22Rv1 (cell line): ENCODE data around the gene PDZRN4.

Experiments used
- H3K27ac ChIP-seq: fragments of 450-650 bp; 2 replicates; pipeline ENCODE4 v1.5.1; 2017
- ZFX ChIP-seq: fragments of 450-650 bp; IDR thresholded peaks from 2 replicates; pipeline ENCODE4 v1.6.1; 2017; ENCODE audit warnings: antibody characterized with exemption, borderline replicate concordance
- TF ChIP-seq, protein P1 (sequence below): fragments of 450-650 bp; IDR thresholded peaks from 2 replicates; pipeline ENCODE4 v1.5.1; 2017; ENCODE audit warnings: mild to moderate bottlenecking

The PDZRN4 gene

DNA sequence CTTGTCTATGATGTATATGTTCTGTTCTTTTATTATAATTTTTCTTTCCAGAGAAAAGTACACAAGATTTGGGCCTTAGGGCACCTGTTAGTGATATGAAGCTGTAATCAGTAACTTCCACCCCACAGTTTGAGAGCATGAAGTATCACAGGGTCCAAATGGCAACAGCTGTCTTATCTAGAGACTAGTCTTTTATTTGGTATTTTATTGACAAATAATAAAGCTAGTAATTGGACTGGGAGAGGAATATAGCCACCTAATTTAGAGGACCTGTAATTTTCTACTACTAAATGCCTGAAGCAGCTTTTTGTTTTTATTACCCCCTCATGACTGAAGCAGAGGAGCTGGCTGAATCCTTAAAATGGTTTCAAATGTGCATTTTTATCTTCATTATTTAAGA is 174.8 kb downstream of the PDZRN4 start:
- H3K27ac ChIP-seq = no peak overlapping the region
- TF ChIP-seq, protein P1, sequence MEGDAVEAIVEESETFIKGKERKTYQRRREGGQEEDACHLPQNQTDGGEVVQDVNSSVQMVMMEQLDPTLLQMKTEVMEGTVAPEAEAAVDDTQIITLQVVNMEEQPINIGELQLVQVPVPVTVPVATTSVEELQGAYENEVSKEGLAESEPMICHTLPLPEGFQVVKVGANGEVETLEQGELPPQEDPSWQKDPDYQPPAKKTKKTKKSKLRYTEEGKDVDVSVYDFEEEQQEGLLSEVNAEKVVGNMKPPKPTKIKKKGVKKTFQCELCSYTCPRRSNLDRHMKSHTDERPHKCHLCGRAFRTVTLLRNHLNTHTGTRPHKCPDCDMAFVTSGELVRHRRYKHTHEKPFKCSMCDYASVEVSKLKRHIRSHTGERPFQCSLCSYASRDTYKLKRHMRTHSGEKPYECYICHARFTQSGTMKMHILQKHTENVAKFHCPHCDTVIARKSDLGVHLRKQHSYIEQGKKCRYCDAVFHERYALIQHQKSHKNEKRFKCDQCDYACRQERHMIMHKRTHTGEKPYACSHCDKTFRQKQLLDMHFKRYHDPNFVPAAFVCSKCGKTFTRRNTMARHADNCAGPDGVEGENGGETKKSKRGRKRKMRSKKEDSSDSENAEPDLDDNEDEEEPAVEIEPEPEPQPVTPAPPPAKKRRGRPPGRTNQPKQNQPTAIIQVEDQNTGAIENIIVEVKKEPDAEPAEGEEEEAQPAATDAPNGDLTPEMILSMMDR = no peak
- TF ChIP-seq ZFX = no peak

DNA sequence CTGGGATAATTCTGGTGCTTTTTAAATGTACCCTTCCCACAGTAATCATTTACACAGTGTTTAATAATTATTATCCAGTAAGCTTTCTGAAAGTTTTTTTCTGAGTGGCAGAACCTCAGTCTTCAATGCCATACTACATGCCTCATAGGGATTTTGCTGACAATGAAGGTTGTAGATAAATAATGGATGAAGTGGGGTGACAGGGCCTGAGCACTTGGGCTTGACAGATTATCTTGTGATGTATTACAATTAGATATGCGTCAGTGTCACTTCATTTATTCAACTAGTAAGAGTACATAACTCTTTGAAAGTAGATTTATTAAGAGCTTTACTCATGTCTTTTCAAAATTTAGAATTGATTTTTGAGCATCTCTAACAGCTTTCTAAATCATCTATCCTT is 176.1 kb downstream of the PDZRN4 start:
- no peak for TF ChIP-seq ZFX
- TF ChIP-seq, protein P1 = no peak

DNA sequence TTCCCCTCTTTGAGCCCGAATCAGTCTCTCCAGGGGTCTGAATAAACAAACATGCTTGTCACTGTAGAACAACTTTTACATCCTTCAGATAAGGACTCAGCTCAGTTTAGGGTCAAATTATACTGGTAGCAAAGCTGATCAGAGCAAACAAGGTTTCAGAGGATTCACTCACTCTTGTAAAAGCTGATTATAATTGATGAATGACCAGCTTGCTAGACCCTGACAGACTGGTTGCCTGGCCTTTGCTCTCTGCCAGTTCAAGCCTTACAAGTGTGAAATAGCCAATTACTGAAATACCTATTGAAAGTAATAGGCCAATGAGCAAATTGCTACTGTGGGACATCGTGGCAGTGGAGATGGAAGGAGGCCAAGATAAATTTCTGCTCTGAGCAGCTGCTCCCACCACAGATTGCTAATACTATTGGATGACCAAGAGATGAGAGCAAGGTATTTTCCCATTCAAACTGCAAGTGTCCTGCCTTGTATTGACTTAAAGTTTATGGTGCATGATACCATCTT is 177.6 kb downstream of the PDZRN4 start:
- no peak for TF ChIP-seq ZFX
- TF ChIP-seq, protein P1 = no peak
- H3K27ac ChIP-seq = no peak overlapping the region

More for the DNA sequence above, 176.1 kb downstream of the PDZRN4 start:
- H3K27ac ChIP-seq = no peak overlapping the region

DNA sequence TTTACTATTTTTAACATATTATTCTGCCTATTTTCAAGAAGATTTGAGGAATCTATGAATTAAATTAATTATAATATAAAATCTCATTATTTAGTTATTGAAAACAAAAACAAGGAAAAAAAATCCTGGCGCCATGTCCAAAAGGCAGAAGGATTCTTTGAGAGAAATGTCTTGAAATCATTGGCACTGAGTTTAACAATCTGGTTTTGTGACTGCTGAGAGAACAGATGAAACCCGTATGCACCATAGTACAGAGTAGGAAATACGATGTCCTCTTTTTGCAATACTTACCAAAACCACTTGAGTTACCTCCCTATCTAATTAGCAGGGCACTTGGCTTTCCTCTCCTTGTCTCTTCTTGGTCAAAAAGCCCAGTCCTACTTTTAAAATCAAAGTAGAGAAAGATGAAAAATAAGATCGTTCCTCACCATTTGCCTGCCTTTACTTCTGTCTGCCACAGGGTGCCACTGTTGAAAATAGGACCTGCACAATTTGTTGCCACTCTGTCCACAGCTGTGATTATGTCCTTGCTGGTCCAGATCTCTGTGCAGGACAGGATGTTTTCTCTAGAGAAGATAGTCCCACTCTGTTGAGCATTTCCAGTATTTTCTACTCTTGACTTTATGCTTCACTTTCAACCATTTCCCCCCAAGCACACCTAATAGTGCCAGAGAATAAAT is 179.7 kb downstream of the PDZRN4 start:
- no peak overlapping the region for H3K27ac ChIP-seq
- no peak for TF ChIP-seq ZFX
- TF ChIP-seq, protein P1 = peak; percentile 68

DNA sequence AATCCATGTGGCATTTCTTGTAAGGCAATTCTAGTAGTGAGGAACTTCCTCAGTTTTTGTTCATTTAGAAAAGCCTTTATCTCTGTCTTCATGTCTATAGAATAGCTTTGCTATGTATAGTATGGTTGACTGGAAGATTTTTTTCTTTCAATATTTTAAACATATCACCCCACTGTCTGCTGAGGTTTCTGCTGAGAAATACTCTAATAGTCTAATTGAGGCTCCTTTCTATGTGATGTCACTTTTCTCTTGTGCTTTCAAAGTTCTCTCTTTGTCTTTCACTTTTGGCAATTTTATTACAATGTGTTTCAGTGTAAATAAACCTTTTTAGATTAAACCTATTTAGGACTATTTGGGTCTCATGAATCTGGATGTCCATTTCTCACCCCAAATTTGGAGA is 192.8 kb downstream of the PDZRN4 start:
- H3K27ac ChIP-seq = no peak overlapping the region
- TF ChIP-seq ZFX = no peak
- TF ChIP-seq, protein P1 = no peak

DNA sequence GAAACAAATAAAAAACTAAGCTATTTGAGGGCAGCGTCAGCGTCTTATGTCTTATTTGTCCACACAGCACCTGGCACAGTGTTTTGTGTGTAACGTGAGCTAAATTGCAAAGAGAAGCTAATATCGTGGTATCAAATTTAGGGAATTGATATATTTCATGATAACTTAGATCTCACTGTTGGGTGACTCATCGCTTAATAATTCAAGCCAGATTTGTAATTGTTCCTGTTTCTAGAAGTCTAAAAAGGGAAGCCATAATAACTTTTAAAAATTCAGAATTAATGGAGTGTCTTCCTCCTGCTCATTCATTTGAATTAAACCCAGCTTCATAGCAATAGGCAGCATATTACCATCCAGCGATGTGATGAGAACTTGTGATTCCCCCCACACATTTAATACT is 214.7 kb downstream of the PDZRN4 start:
- H3K27ac ChIP-seq = no peak overlapping the region
- no peak for TF ChIP-seq ZFX
- TF ChIP-seq, protein P1 = no peak

DNA sequence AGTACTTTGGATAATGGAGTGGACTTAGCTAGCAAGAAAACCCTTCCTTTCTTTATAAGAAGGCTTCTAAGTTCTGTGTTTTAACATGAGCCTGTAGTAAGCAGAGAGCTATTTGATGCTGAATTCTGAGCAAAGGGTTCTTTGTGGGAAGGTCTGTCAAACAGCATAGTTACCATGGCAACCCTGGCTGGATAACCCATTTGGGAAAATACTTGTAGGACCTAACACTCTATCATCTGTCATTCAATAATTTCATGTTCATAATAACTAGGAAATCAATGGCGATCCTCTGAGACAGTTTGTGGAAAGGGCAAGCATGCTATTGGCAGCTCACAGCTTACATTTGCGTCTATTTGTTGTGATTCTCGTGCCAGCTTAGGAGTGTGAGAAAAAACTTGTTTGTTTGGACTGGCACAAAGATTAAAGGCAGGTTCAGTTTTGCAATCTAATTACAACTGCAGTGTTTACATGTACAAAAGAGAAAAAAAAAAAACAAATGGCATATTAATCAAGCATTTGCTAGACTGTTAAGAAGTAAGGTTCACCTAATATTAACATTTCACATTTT is 219.2 kb downstream of the PDZRN4 start:
- TF ChIP-seq, protein P1 = no peak
- TF ChIP-seq ZFX = no peak
- no peak overlapping the region for H3K27ac ChIP-seq
